HG02571 (cell line): Measurements from ENCODE around the gene LCE1A.

Source experiments
- ATAC-seq: cut with Tn5 transposase; IDR thresholded peaks from one replicate; pipeline ENCODE4 v1.9.1; 2021; ENCODE audit warnings: mild to moderate bottlenecking, moderate library complexity; ENCODE audit not compliant: unreplicated experiment

The LCE1A gene

GRCh38 chr1:152827173-152827572, at the start of gene LCE1A:
Gene LCE1A (plus strand): TSS chr1:152827473. CDS start chr1:152827473, 0 bp downstream.
- no peak for ATAC-seq

DNA sequence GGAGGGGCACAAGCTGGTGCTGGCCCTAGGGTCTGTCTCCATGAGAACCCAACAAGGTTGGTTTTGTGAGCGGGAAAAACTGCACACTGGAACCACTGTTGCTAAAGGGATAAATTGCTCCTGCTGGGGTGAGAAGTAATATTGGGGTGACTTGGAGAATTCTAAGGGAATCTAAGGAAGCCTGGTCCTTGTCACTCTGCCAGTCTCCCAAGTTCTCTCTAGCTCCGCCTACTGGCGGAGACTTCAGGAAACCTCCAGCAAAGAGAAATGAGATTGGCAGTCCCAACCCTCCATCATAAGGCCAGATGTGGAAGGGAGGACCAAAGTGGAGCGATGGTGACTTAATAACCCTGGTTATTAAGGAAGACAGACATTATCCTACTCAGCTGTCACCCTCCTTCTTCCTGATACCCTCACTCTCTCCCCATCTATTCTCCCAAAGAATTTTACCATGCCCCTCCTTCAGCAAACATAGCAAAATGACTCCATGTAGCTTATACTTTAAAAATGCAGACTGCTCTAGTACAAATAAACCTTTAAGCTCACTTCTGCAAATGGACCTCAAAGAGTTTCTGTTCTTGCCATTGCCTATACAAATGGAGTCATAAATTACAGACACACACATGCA, 49.6 kb upstream of the LCE1A start:
- ATAC-seq = no peak

DNA sequence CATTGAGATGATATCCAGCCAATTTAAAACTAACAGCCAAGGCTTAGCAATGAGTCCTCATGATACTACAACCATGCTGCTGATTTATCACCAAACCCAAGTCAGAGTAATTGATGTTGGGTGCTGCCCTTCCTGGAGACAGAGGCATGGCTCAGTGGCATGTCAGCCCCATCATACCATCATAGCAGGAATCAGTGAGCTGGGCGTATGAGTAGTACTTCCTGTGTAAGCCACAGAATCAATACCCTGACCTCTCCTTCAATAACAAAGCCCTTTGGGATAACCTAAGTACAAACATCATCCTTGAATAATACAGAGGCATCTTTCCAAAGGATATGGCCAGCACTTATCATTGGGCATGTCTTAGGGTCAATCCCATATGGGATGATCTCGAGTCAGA, 44.2 kb upstream of the LCE1A start:
- no peak for ATAC-seq

- ATAC-seq = no peak
Measured at GRCh38 chr1:152786077-152786476, 41.2 kb upstream of the LCE1A start, which contains the start of gene LCE1E. Gene LCE1E (plus strand): TSS chr1:152786257. CDS start chr1:152787300, 1,043 bp downstream.

- ATAC-seq = no peak
Measured at GRCh38 chr1:152795686-152796085, 31.6 kb upstream of the LCE1A start.

GRCh38 chr1:152796421-152796820, 30.9 kb upstream of the LCE1A start, which contains the start of gene LCE1D:
Gene LCE1D (plus strand): TSS chr1:152796721. CDS start chr1:152797795, 1,074 bp downstream.
- no peak for ATAC-seq

GRCh38 chr1:152801333-152801732, 25.9 kb upstream of the LCE1A start:
- no peak for ATAC-seq

GRCh38 chr1:152806576-152806975, 20.7 kb upstream of the LCE1A start, which contains the start of gene LCE1C:
Gene LCE1C (minus strand): TSS chr1:152806651. CDS start chr1:152805478, 1,173 bp downstream.
- ATAC-seq = no peak

GRCh38 chr1:152811050-152811449, 16.2 kb upstream of the LCE1A start:
- ATAC-seq = no peak

GRCh38 chr1:152811671-152812070, 15.6 kb upstream of the LCE1A start, which contains the start of gene LCE1B:
Gene LCE1B (plus strand): TSS chr1:152811971. CDS start chr1:152812447, 476 bp downstream.
- ATAC-seq = no peak

DNA sequence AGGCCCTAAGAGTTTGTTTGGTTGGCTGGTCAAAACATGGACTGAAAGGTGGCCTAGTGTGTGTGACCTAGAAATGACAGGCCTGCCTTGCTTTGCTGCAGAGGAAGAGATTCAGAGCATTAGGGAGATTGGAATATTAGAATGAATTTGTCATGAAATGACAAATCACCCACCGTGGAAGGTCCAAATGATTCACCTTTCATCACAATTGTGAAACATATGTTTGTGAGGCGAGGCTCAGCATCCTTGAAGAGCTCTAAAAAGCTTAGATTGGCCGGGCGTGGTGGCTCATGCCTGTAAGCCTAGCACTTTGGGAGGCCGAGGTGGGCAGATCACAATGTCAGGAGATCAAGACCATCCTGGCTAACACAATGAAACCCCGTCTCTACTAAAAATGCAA, 10.0 kb upstream of the LCE1A start:
- no peak for ATAC-seq

DNA sequence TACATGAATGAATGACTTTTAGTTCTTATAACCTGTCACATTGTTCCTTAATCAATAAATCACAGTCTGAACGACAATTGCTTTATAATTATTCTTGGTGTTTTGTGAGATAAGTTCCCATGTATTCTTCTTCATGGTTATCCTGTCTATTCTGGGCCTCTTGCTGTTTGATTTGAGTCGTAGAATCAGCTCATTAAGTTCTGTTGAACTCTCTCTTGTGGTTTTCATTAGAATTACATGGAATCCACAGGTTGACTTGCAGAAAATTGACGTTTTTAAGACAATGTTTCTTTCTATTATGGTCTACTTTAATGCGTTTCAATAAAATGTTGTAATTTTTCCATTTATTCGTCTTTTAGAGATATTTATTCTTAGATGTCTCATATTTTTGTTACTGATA, 4.0 kb upstream of the LCE1A start:
- ATAC-seq = no peak

DNA sequence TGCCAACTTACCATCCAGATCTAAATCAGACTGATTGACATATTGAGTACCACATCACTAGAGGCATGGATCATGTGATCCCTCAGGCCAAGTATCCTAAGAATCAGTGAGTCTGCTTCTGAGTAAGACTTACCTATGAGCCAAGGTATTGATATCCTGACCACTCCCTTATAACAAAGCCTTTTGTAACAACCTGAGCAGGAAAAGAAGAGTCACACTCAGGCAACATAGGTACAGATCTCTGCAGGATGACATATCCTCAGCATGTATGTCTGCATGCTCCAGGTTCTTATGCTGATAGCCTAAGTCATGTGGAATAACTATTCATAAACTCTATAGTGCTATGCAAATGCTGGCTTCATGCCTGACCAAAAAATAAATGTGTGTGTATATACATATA, 2.3 kb upstream of the LCE1A start:
- ATAC-seq = no peak

GRCh38 chr1:152836870-152837269, 9.6 kb downstream of the LCE1A start:
- ATAC-seq = no peak

DNA sequence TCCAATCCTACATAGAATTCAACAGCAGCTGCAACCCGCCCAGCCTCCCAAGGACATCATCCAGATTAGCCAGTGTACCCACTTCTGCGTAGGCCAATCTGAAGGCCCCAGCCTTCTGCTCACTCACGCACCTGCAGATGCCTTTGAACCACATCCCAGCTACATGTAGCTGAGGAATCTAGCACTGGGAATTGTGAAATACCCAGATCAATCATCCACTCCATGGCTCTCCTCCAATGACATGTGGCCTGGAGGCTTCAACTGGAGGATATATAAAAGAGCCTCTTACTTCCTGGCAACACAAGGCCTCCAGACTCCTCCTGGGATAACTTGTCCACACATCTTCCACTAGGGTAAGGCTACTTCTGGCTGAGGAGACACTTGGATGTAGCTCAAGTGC, 15.3 kb downstream of the LCE1A start, which contains the start of gene LCE6A:
Gene LCE6A, plus strand, starts transcription at position 301 of the 400 bp plus-strand sequence. CDS start 665 bp downstream, outside the sequence.
- ATAC-seq = no peak

GRCh38 chr1:152855661-152856060, 28.4 kb downstream of the LCE1A start:
- ATAC-seq = no peak

- ATAC-seq = no peak
Measured at GRCh38 chr1:152858062-152858461, 30.8 kb downstream of the LCE1A start.

GRCh38 chr1:152859696-152860095, 32.4 kb downstream of the LCE1A start, which contains the start of gene LCE7A:
Gene LCE7A (plus strand): TSS chr1:152859996. CDS start chr1:152860698, 702 bp downstream.
- no peak for ATAC-seq

DNA sequence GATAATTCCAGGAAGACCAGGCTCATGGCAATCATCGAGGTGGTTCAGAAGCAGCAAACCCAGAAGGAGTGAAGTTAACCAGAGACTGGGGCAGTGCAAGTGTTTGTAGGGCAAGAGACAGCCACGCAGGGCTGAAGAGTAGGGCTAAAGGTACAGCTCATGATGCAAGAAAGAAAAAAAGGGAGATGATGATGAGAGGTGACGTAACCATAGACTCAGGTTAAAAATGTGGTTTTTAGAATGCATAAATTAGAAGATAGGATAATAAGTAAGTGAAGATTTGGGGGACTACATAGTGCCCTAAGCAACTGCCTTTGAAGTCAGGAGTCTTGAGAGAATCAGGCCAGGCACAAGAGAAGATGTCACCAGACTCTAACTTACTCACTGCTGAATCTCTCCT, 32.9 kb downstream of the LCE1A start:
- ATAC-seq = no peak

GRCh38 chr1:152861374-152861773, 34.1 kb downstream of the LCE1A start:
- ATAC-seq = no peak

- no peak for ATAC-seq
Measured at GRCh38 chr1:152864443-152864842, 37.2 kb downstream of the LCE1A start.

DNA sequence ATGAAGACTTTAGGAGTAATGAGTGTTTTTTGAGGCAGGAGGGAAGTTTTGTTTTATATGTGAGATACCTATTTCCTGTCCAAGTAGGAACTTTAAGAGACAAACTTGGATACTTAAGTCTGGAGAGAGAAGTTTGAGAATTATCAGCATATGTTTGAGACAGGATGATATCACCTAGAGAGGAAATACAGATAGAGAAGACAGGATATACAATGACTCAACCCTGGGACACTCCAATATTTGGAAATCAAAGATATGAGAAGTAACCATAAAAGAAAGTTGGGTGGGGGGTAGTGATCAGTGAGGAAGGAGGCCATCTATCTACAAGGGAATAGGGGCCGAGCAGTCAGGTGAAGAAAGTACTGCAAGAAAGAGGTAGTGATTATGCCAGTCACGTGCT, 39.0 kb downstream of the LCE1A start:
- ATAC-seq = no peak
